HG02623 (cell line): ENCODE measurements around the gene EFCC1.

Experiments
- ATAC-seq: cut with Tn5 transposase; IDR thresholded peaks from one replicate; pipeline ENCODE4 v1.9.1; 2021; ENCODE audit warnings: moderate library complexity; ENCODE audit not compliant: unreplicated experiment

EFCC1 gene

GRCh38 chr3:129014793-129015345 is 13.8 kb downstream of the EFCC1 start:
- ATAC-seq, result no peak

GRCh38 chr3:129015388-129016105 is 14.4 kb downstream of the EFCC1 start:
- no peak for ATAC-seq

- no peak for ATAC-seq
Observed at GRCh38 chr3:129016356-129016719, 15.2 kb downstream of the EFCC1 start.

DNA sequence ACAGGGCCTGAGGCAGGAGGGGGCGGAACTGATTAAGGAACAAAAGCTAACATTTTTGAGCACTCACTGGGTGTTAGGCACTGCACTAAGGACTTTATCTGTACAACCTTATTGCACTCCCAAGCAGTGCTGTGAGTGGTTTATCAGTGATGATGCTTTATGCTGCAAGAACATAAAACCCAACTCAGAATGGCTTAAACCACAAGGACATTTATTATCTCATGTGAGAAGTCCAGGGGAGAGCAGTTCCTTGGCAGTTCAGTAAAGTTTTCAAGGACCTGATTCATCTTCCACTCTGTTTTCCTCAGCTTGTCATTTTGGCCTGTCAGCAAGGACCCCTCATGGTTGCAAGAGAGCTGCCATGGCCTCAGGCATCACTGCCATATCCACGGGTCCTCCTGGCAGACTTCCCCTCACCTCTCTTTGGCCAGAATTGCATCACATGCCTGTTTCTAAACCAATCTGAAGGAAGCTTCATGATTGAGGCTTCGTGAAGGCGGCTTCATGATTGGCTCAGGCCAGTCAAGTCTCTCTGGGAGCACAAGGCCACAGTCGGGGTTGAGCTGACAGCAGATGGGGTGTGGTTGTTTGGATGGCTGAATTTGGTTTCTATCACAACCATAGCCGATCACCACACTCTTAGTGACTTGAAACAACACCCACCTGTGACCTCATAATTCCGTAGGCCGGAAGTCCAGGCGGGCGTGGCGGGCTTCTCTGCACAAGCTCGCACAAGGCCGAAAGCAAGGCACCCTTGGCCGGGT is 15.8 kb downstream of the EFCC1 start:
- no peak for ATAC-seq

DNA sequence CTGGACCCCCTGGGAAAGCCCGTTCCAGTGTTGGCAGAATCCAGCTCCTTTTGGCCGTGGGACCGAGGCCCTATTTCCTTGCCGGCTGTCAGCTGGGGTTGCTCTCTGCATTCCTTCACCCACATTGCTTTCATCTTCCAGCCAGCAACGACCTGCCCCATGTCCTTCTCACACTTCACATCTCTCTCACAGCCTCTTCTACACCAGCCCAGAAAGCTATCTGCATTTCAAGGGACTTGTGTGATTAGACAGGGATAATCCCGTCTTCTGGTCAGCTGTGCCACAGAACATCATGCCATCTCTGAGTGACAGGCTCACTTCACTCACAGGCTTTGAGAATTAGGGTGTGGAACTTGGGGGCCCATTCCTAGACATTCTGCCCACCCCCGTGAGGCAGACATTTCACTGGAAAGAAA is 16.4 kb downstream of the EFCC1 start:
- ATAC-seq, result no peak

- ATAC-seq, result no peak
Observed at GRCh38 chr3:129018271-129018670, 17.2 kb downstream of the EFCC1 start.

GRCh38 chr3:129018751-129019150 is 17.6 kb downstream of the EFCC1 start:
- no peak for ATAC-seq

DNA sequence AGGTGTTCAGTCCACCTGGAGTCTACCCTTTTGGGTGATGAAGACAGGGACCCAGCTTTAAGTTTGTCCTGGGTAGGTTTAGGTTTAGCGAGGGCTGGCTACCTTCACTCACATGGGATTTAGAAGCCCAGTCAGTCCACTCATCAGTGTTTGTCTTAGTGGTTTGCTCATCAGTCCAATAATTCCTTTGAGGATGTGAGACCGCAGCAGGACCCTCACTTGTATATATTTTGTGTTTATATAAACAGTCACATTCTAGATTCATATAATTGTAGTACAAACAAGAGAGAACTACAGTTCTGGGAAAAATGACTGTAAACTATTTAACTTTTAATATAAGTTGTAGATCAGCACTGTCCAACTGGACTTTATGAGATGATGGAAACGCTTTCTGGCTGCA is 18.2 kb downstream of the EFCC1 start:
- no peak for ATAC-seq

DNA sequence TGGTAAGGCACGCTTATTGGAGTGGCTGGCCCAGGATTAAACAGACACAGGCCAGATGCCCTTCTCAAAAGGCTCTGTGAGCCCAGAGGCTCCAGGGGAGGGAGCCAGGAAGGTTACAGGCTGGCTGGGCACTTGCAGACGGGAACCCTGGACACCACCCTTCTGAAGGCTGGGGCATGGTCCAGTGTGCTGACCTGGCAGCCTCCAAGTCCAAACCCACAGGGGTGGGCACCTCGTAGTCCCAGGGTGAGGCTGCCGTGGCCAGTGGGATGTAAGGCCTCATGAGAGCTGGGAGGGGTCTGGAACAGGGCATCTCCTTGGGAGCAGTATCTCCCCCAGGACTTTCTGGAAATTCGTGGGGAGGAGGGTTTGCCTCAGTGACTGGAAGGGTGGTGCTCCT is 19.6 kb downstream of the EFCC1 start:
- no peak for ATAC-seq

- ATAC-seq, result no peak
Observed at GRCh38 chr3:129021140-129021551, 20.0 kb downstream of the EFCC1 start.

DNA sequence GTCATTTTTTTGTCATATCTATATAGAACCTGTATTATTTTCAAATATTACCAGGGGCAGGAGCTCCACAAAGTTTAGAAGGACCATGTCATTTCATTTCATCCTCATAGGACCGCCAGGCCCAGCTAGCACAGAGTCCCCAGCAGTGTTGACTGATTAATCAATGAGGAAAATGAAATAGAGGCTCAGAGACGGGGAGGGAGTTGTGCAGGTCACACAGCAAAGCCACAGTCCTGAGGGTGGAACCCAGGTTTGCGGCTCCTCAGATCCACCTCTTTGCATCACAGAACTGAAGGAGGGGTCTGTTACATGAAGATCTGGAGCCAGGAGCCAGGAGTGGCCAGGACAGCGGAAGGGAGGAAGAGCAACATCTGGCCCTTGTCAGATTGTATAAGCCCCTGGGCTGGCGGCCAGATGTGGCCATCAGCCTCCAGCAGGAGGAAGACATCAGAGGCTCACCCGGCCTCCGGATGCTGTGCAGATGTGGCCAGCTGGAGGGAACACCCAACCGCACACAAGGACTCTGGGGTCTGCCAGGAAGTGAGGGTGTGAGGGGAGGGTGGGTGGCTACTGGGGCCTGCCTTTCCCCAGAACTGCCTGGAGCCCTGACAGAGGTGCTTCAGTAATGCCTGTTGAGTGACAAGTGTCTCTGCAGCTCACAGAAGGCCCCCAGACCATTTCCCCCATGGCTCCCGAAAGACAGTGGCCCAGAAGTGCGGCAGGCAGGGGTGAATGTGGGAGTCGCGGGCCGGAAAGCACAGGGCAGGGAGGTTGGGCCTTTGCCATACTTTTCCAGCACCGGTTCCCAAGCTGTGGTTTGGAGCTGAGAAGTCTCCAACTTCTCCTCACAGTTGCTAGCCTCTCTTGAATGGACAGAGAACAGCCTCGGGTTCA is 21.3 kb downstream of the EFCC1 start:
- ATAC-seq, result no peak

GRCh38 chr3:129023008-129023358 is 21.9 kb downstream of the EFCC1 start:
- no peak for ATAC-seq

- ATAC-seq, result no peak
Observed at GRCh38 chr3:129023909-129024308, 22.8 kb downstream of the EFCC1 start.

- no peak for ATAC-seq
Observed at GRCh38 chr3:129025108-129025507, 24.0 kb downstream of the EFCC1 start.

DNA sequence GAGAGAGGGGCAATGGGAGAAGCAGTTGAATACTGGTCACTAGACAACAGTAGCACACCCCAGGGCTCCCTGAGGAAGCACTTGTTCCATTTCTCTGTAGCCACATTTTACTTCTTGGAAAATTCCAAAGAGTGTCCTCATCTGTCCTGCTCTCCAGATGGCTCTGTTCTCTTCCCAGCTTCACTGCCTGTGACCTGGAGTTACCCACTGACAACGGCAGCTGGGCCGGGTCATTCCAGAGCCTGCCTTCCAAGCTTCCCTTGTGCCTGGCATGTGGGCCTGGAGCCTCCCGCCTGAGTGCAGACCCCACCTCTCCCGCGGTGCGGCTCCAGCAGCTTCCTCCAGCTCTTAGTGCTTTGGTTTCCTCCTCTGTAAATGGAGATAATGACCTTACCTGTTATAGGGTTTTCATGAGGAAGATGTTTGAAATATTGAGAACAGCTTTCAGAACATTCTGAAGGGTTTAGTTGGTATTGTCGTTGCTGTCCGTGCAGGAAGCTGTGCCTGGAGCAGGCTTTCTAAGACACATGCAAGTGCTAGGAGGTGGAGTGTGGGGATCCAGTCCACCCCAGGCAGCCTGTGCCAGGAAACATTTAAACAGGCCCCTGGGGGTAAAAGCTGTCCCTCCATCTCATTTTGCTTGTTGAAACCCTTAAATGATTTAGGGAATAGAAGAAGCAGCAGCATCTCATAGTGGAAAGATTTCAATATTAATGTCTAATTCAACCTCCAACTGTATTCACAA is 24.8 kb downstream of the EFCC1 start:
- ATAC-seq, result no peak

DNA sequence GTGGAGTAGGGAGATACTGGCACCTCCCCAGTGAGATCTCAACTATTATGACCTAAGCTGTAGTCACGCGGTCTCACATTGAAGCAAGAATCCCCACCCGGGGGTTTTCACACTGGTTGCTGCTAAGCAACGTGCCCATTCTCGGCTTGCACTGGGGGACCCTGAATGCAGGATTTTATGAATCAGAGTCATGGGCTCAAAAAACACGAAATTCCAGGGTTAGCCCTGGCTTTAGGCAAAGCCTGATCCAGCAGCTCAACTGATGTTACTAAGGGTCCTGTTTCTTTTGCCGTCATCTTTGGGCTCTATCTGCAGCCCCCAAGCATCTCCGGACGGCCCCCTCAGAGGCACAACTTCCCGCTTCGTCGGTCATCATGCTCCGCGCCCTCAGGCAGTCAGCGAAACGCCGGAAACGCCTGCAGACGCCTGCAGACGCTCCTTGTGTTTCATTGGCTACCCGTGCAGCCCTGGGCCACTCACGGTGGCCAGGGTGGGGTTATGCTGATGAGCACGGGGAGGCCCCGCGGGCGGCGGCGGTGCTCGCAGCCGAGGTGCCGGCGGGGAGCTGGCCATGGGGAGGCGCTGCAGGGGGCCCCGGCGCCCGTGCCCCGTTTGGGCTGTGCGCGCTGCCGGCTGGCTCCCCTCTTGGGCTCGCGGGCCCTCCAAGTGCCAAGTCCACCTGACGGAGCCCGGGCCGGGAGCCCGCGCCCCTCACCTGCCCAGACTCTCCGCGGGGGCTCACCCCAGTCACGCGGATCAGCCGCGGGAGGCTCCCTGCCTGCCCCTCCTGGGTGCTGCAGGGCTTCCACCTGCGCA is 25.8 kb downstream of the EFCC1 start:
- peak; percentile 96 for ATAC-seq

- no peak for ATAC-seq
Observed at GRCh38 chr3:129027544-129027880, 26.4 kb downstream of the EFCC1 start.

GRCh38 chr3:129028866-129029265 is 27.8 kb downstream of the EFCC1 start:
- no peak for ATAC-seq

- no peak for ATAC-seq
Observed at GRCh38 chr3:129030611-129031010, 29.5 kb downstream of the EFCC1 start.
